ENCODE results near the gene TMSB15C. TPM values are rescaled to one million over a fixed set of nuclear protein-coding genes. Genes with fewer than 3 reads are reported as not detected.
"Not testable (repeated sequence)": the region's sequence is repeated elsewhere in the genome, so short reads cannot be mapped to it uniquely, and the experiment has no call there.

The TMSB15C gene
- total and polyA plus RNA-seq, 10 of the 15 experiments (the other 5 are each of a cell fraction or from before 2014, with no cell fraction given) = 0.69 to 10.1 (median 5.3) TPM

- POLR2A ChIA-PET; H4K20me1 ChIP-seq (ENCODE audit: control insufficient read depth, insufficient read depth); DNase-seq (ENCODE audit: low read depth, low spot score); H3K4me3 ChIP-seq; H3K27ac ChIP-seq (ENCODE audit: control insufficient read depth, insufficient read depth); H2AFZ ChIP-seq (ENCODE audit: control insufficient read depth, low read depth, low read length); H3K4me1 ChIP-seq (ENCODE audit: control insufficient read depth, insufficient read depth, low read length); H3K9me3 ChIP-seq (replicated peaks; ENCODE audit: control insufficient read depth, insufficient read depth, low read length); H3K79me2 ChIP-seq (ENCODE audit: control insufficient read depth, insufficient read depth, low read length); H3K27me3 ChIP-seq (replicated peaks in 1 of 2; ENCODE audit: control insufficient read depth in 2 of 2, insufficient read depth in 2 of 2, low read length in 1 of 2); H3K9ac ChIP-seq (ENCODE audit: control insufficient read depth, insufficient read depth, low read length); H3K36me3 ChIP-seq (ENCODE audit: control insufficient read depth in 2 of 2, insufficient read depth in 2 of 2, low read length in 1 of 2); in situ Hi-C loops (cut with MboI): not testable (repeated sequence)
- RAD21 ChIA-PET (ENCODE audit: unreplicated experiment) = interaction anchor here (3.1 kb wide), 1 partner anchor 11 kb away, joined by 19 read pairs; no protein-coding TSS in a partner anchor
- TSS peak; percentile 70 for BruUV-seq (replicated peaks)
- WGBS (ENCODE audit: insufficient coverage, insufficient replicate concordance, low lambda C conversion rate, missing lambda C conversion rate) = 14% methylated on average over 6 of the region's 6 CpGs
- CTCF ChIA-PET = interaction anchor here (0.7 to 2.9 kb wide), 6 partner anchors 10 to 266 kb away, joined by 3 to 14 read pairs (median 4); no protein-coding TSS in a partner anchor
- intact Hi-C loops (cut with micrococcal nuclease; ENCODE audit: unreplicated experiment) = loop anchor here (5.0 kb wide), 2 partner anchors 263 to 423 kb away; partner anchors contain the start of gene MORF4L2
- FAIRE-seq (peak; percentile 84), ATAC-seq (peak; percentile 49)
- TF ChIP-seq RAD51 (IDR thresholded peaks at IDR 0.05) (peak; percentile 40; the same call in 1 of the 2 replicates), RUNX3 (IDR thresholded peaks at IDR 0.05; ENCODE audit: low read length) (0 out of 2 replicates have a peak, but pooled peaks have one; percentile 10)
- SMC1A ChIA-PET (ENCODE audit: uncharacterized antibody, unreplicated experiment) = interaction anchor here (2.0 kb wide), 1 partner anchor 46 kb away, joined by 6 read pairs; the partner anchor contains the start of gene SLC25A53
- peak overlapping the region; percentile 31; the same call in 1 of the 2 replicates for H3K4me2 ChIP-seq (ENCODE audit: control insufficient read depth, insufficient read depth)
These were observed 34.6 kb upstream of the TMSB15C start for GRCh38 chrX:104110491-104111240.

- FAIRE-seq (peak; percentile 31), DNase-seq (ENCODE audit: low read depth, low spot score) (no peak), ATAC-seq (no peak)
- H3K36me3 ChIP-seq (ENCODE audit: control insufficient read depth in 2 of 2, insufficient read depth in 2 of 2, low read length in 1 of 2) = no peaks in the 10 kb centered on the region
- CTCF ChIA-PET = no interaction called here
- intact Hi-C loops (cut with micrococcal nuclease; ENCODE audit: unreplicated experiment) = no loop called here
- 63% methylated on average over 1 of the region's 1 CpG for WGBS (ENCODE audit: insufficient coverage, insufficient replicate concordance, low lambda C conversion rate, missing lambda C conversion rate)
- SMC1A ChIA-PET (ENCODE audit: uncharacterized antibody, unreplicated experiment) = interaction anchor here (0.7 to 1.5 kb wide), 2 partner anchors 28 to 59 kb away, joined by 3 to 5 read pairs; no protein-coding TSS in a partner anchor
- H2AFZ ChIP-seq (ENCODE audit: control insufficient read depth, low read depth, low read length) = no peak overlapping the region
- no peaks in the 10 kb centered on the region for H3K27me3 ChIP-seq (replicated peaks in 1 of 2; ENCODE audit: control insufficient read depth in 2 of 2, insufficient read depth in 2 of 2, low read length in 1 of 2)
- no peak overlapping the region for H3K4me3 ChIP-seq
- no peak overlapping the region for H3K9ac ChIP-seq (ENCODE audit: control insufficient read depth, insufficient read depth, low read length)
- no peak overlapping the region for H3K27ac ChIP-seq (ENCODE audit: control insufficient read depth, insufficient read depth)
- RAD21 ChIA-PET (ENCODE audit: unreplicated experiment) = no interaction called here
- BruUV-seq (replicated peaks) = no TSS peak
- in situ Hi-C loops (cut with MboI) = no loop called here
- H3K9me3 ChIP-seq (replicated peaks; ENCODE audit: control insufficient read depth, insufficient read depth, low read length) = no peaks in the 10 kb centered on the region
- H3K4me1 ChIP-seq (ENCODE audit: control insufficient read depth, insufficient read depth, low read length) = no peaks in the 10 kb centered on the region
- no peak overlapping the region for H3K4me2 ChIP-seq (ENCODE audit: control insufficient read depth, insufficient read depth)
- POLR2A ChIA-PET = no interaction called here
- no peaks in the 10 kb centered on the region for H3K79me2 ChIP-seq (ENCODE audit: control insufficient read depth, insufficient read depth, low read length)
- no peaks in the 10 kb centered on the region for H4K20me1 ChIP-seq (ENCODE audit: control insufficient read depth, insufficient read depth)
- TF ChIP-seq GATAD2B (conservative IDR thresholded peaks at IDR 0.05; ENCODE audit: low read depth) (no peak), RELB (IDR thresholded peaks at IDR 0.05; ENCODE audit: low read depth) (no peak), ZSCAN29 (IDR thresholded peaks at IDR 0.05) (no peak), ZBTB11 (CRISPR knock-in tag; IDR thresholded peaks at IDR 0.05) (no peak), CBX3 (IDR thresholded peaks at IDR 0.05; ENCODE audit: borderline replicate concordance, low read depth) (no peak), NFXL1 (IDR thresholded peaks at IDR 0.05; ENCODE audit: borderline replicate concordance) (no peak), STAT3 (IDR thresholded peaks at IDR 0.05; ENCODE audit: low read depth, low read length) (no peak), TARDBP (IDR thresholded peaks at IDR 0.05; ENCODE audit: borderline replicate concordance) (no peak), CHD2 (IDR thresholded peaks at IDR 0.05; ENCODE audit: borderline replicate concordance, low read depth, low read length) (no peak), JUND (IDR thresholded peaks at IDR 0.05; ENCODE audit: low read depth, low read length) (no peak)
These were observed 32.9 kb upstream of the TMSB15C start for GRCh38 chrX:104108955-104109354.
